ENCODE data around the gene NAALAD2.
"Not testable (repeated sequence)": the region's sequence is repeated elsewhere in the genome, so short reads cannot be mapped to it uniquely, and the experiment has no call there.

The NAALAD2 gene

GRCh38 chr11:90135016-90135415, 553 bp downstream of the NAALAD2 start:
- TF ChIP-seq EZH2phosphoT487 (IDR thresholded peaks at IDR 0.05; ENCODE audit: low read length) (no peak), CTCF (IDR thresholded peaks at IDR 0.05; ENCODE audit: low read length) (no peak), EZH2 (optimal IDR thresholded peaks at IDR 0.05; ENCODE audit: low read depth, low read length) (no peak)
- DNase-seq = no peak
- H3K9me2 ChIP-seq (replicated peaks; ENCODE audit: insufficient read depth, low read length) = no peaks in the 10 kb centered on the region
- H3K4me3 ChIP-seq (ENCODE audit: low read length) = peak overlapping the region; percentile 56
- no peak overlapping the region; the same call in 1 of the 2 replicates for H3K9ac ChIP-seq (ENCODE audit: low read length)
- no peaks in the 10 kb centered on the region; the same call in 1 of the 2 replicates for H3K4me1 ChIP-seq (ENCODE audit: low read length)
- no peak overlapping the region for H3K27ac ChIP-seq (ENCODE audit: low read length)
- H3K27me3 ChIP-seq (replicated peaks; ENCODE audit: insufficient read depth, low read length) = no peaks in the 10 kb centered on the region
- peak overlapping the region; percentile 77 for H2AFZ ChIP-seq (ENCODE audit: low read length)
- H3F3A ChIP-seq (ENCODE audit: insufficient read depth, low read length) = no peaks in the 10 kb centered on the region
- H3K36me3 ChIP-seq (replicated peaks; ENCODE audit: insufficient read depth, low read length) = no peaks in the 10 kb centered on the region
- H4K20me1 ChIP-seq (ENCODE audit: insufficient read depth, low read length) = no peaks in the 10 kb centered on the region
- peak overlapping the region; percentile 53 for H3K4me2 ChIP-seq (ENCODE audit: low read depth, low read length)
- H3K79me2 ChIP-seq (ENCODE audit: low read length) = no peaks in the 10 kb centered on the region
- H3K9me3 ChIP-seq (replicated peaks; ENCODE audit: insufficient read depth, low read length) = no peaks in the 10 kb centered on the region

- Histone ChIP-seq H3K79me2 (ENCODE audit: low read length) (no peaks in the 10 kb centered on the region), H3K36me3 (replicated peaks; ENCODE audit: insufficient read depth, low read length) (no peaks in the 10 kb centered on the region), H3K4me1 (ENCODE audit: low read length) (no peaks in the 10 kb centered on the region), H3K9me3 (replicated peaks; ENCODE audit: insufficient read depth, low read length) (no peaks in the 10 kb centered on the region), H4K20me1 (ENCODE audit: insufficient read depth, low read length) (no peaks in the 10 kb centered on the region), H3K27me3 (replicated peaks; ENCODE audit: insufficient read depth, low read length) (no peaks in the 10 kb centered on the region), H3F3A (ENCODE audit: insufficient read depth, low read length) (no peaks in the 10 kb centered on the region), H3K9me2 (replicated peaks; ENCODE audit: insufficient read depth, low read length) (no peaks in the 10 kb centered on the region), H3K4me3 (ENCODE audit: low read length) (no peak overlapping the region), H2AFZ (ENCODE audit: low read length) (no peak overlapping the region), H3K4me2 (ENCODE audit: low read depth, low read length) (no peak overlapping the region), H3K9ac (ENCODE audit: low read length) (no peak overlapping the region), H3K27ac (ENCODE audit: low read length) (no peak overlapping the region)
- TF ChIP-seq EZH2phosphoT487 (IDR thresholded peaks at IDR 0.05; ENCODE audit: low read length) = no peak
- TF ChIP-seq CTCF (IDR thresholded peaks at IDR 0.05; ENCODE audit: low read length) = 0 out of 2 replicates have a peak, but pooled peaks have one; percentile 3
- TF ChIP-seq EZH2 (optimal IDR thresholded peaks at IDR 0.05; ENCODE audit: low read depth, low read length) = no peak
- no peak for DNase-seq
These were observed 14.4 kb downstream of the NAALAD2 start for GRCh38 chr11:90148900-90149299.

- H3K79me2 ChIP-seq (ENCODE audit: low read length); H3K9me2 ChIP-seq (replicated peaks; ENCODE audit: insufficient read depth, low read length); H3K27me3 ChIP-seq (replicated peaks; ENCODE audit: insufficient read depth, low read length); H3K4me1 ChIP-seq (ENCODE audit: low read length); H3K9ac ChIP-seq (ENCODE audit: low read length); H3K36me3 ChIP-seq (replicated peaks; ENCODE audit: insufficient read depth, low read length); H3F3A ChIP-seq (ENCODE audit: insufficient read depth, low read length); H2AFZ ChIP-seq (ENCODE audit: low read length); H3K9me3 ChIP-seq (replicated peaks; ENCODE audit: insufficient read depth, low read length); H3K4me3 ChIP-seq (ENCODE audit: low read length); DNase-seq; H3K27ac ChIP-seq (ENCODE audit: low read length); H4K20me1 ChIP-seq (ENCODE audit: insufficient read depth, low read length); H3K4me2 ChIP-seq (ENCODE audit: low read depth, low read length): not testable (repeated sequence)
These were observed 32.6 kb downstream of the NAALAD2 start for GRCh38 chr11:90166982-90167573.

GRCh38 chr11:90167704-90168103, 33.2 kb downstream of the NAALAD2 start:
- H4K20me1 ChIP-seq (ENCODE audit: insufficient read depth, low read length); H2AFZ ChIP-seq (ENCODE audit: low read length); H3K4me3 ChIP-seq (ENCODE audit: low read length); H3K4me1 ChIP-seq (ENCODE audit: low read length); H3K27me3 ChIP-seq (replicated peaks; ENCODE audit: insufficient read depth, low read length); H3K9me3 ChIP-seq (replicated peaks; ENCODE audit: insufficient read depth, low read length); H3K36me3 ChIP-seq (replicated peaks; ENCODE audit: insufficient read depth, low read length); H3K79me2 ChIP-seq (ENCODE audit: low read length); DNase-seq; H3F3A ChIP-seq (ENCODE audit: insufficient read depth, low read length); H3K4me2 ChIP-seq (ENCODE audit: low read depth, low read length); H3K9ac ChIP-seq (ENCODE audit: low read length); H3K9me2 ChIP-seq (replicated peaks; ENCODE audit: insufficient read depth, low read length); H3K27ac ChIP-seq (ENCODE audit: low read length): not testable (repeated sequence)

Measured in MM.1S (cell line).